ENCODE measurements around the gene CCDC169. TPM values are rescaled to one million over a fixed set of nuclear protein-coding genes. Genes with fewer than 3 reads are reported as not detected.
"Not testable (repeated sequence)": the region's sequence is repeated elsewhere in the genome, so short reads cannot be mapped to it uniquely, and the experiment has no call there.

CCDC169 gene
- total and polyA plus RNA-seq, 12 donors, result 0.15 to 5.4 (median 1.4) TPM

DNA sequence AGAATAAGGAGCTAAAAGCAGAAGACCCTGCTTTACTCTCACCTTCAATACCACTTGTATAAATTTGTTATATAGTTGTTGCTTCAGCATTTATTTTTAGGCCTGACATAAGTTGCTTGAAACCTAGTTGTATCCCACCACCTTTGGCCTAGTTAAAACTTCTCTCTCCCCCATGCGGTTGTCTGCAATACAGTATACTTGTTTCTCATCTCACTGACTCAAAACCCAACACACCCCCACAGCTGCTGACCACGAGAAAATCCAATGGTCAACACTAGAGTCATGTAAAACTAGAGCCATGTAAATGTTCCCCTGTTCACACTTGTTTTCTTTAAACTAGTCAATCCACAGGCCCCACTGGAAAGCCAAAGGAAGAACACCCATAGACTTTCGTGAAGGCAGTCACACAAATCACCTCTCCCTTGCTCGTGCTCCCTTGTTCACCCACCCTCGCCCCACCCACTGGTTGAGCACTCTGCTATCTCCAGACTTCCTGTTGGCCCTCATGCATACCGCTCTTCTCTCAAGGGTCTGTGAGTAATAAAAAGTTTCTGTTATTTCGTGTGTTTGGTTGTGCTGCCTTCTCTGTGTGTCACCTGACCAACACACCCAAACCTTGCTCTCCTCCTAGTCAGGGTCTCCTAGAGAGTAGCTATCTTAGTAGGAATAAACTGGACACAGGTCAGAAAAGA lies 12.9 kb upstream of the CCDC169 start:
- TF ChIP-seq, protein P1, sequence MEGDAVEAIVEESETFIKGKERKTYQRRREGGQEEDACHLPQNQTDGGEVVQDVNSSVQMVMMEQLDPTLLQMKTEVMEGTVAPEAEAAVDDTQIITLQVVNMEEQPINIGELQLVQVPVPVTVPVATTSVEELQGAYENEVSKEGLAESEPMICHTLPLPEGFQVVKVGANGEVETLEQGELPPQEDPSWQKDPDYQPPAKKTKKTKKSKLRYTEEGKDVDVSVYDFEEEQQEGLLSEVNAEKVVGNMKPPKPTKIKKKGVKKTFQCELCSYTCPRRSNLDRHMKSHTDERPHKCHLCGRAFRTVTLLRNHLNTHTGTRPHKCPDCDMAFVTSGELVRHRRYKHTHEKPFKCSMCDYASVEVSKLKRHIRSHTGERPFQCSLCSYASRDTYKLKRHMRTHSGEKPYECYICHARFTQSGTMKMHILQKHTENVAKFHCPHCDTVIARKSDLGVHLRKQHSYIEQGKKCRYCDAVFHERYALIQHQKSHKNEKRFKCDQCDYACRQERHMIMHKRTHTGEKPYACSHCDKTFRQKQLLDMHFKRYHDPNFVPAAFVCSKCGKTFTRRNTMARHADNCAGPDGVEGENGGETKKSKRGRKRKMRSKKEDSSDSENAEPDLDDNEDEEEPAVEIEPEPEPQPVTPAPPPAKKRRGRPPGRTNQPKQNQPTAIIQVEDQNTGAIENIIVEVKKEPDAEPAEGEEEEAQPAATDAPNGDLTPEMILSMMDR (IDR thresholded peaks at IDR 0.05), result no peak
- Histone ChIP-seq H3K36me3 (peaks cover 0 to 92% (median 23%) of the 10 kb centered on the region in 9 donors), H3K4me1 (no peaks in the 10 kb centered on the region), H3K9me3 (no peaks in the 10 kb centered on the region), H3K4me3 (no peak overlapping the region), H3K27me3 (no peaks in the 10 kb centered on the region), H3K27ac (no peak overlapping the region)
- intact Hi-C loops (cut with DNase I), result no loop called here
- whole genome bisulfite sequencing, 2 donors, result 89 to 92% methylated on average over 7 of the region's 7 CpGs
- peak in 1 of 8 donors; percentile 31 for ATAC-seq
- no peak for DNase-seq

DNA sequence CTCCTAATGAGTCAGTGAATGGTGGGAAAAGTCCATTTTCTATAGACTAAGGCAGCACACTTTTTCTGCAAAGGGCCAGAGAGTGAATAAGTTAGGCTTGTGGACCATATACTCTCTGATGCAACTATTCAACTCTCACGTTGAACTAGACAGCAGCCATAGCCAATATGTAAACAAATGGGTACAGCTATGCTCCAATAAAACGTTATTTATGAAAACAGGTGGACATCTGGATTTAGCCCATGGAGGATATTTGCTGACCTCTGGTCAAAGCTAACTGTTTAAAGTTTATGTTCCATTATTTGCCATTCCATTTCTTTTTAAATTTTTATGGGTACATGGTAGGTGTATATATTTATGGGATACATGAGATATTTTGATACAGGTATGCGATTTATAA lies 4.7 kb upstream of the CCDC169 start:
- peaks cover 0 to 60% (median 16%) of the 10 kb centered on the region in 9 donors for H3K36me3 ChIP-seq
- no peak overlapping the region for H3K27ac ChIP-seq
- ATAC-seq (no peak), DNase-seq (no peak)
- H3K4me1 ChIP-seq, result peaks cover under 1 to 11% (median 3%) of the 10 kb centered on the region in 9 donors
- no peaks in the 10 kb centered on the region for H3K9me3 ChIP-seq
- TF ChIP-seq, protein P1 (IDR thresholded peaks at IDR 0.05), result no peak
- intact Hi-C loops (cut with DNase I), result no loop called here
- no peaks in the 10 kb centered on the region for H3K27me3 ChIP-seq
- no peak overlapping the region for H3K4me3 ChIP-seq
- WGBS, 2 donors, result 86 to 87% methylated on average over 3 of the region's 3 CpGs

DNA sequence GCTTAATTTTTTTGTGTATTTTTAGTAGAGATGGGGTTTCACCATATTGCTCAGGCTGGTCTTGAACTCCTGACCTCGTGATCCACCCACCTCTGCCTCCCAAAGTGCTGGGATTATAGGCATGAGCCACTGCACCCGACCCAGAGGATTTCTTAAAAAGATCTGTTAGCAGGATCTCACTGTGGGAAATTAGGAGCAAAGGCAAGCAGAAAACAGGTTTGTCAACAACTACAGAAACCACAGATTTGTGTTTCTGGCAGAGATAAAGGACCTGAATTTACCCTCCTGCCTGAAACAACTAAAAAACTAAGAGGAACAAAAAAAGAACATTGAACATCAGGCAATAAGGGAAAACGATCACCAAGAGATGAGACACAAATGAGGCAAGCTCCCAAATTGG lies 1.9 kb upstream of the CCDC169 start:
- H3K9me3 ChIP-seq, H3K27me3 ChIP-seq, DNase-seq, ATAC-seq, H3K4me3 ChIP-seq, H3K27ac ChIP-seq: not testable (repeated sequence)
- 76 to 80% methylated on average over 3 of the region's 3 CpGs for WGBS, 2 donors
- Histone ChIP-seq H3K36me3 (peaks cover 0 to 38% (median 16%) of the 10 kb centered on the region in 9 donors), H3K4me1 (peaks cover 2 to 18% (median 9%) of the 10 kb centered on the region in 9 donors)
- intact Hi-C loops (cut with DNase I), result loop anchor here in 1 of 10 donors (10.0 kb wide), 1 partner anchor 95 kb away; no protein-coding TSS in a partner anchor

DNA sequence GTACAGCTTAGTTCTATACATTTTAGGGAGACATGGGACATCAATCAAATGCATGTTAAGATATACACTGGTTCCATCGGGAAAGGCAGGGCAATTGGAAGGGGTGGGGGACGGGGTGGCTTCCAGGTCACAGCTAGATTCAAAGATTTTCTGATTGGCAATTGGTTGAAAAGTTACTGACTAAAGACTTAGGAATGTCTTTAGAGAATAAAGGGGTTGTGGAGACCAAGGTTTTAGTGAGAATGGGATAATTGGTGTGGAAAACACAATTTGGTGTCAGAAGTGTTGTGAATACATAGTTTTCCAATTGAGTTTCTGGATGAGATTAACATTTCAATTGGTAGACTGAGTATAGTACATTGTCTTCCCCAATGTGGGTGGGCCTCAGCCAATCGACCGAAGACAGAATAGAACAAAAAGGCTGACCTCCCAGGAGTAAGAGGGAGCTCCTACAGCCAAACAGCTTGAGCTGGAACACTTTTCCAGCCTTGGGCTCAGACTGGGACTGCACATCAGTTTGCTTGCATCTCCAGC lies 988 bp upstream of the CCDC169 start:
- peaks cover 2 to 18% (median 9%) of the 10 kb centered on the region in 9 donors for H3K4me1 ChIP-seq
- H3K4me3 ChIP-seq, result peak overlapping the region in 5 of 10 donors; percentile 59 to 73 (median 67)
- WGBS, 2 donors, result 26 to 30% methylated on average over 4 of the region's 4 CpGs
- H3K27me3 ChIP-seq, result peaks cover 0 to 5% (median 0%) of the 10 kb centered on the region in 7 donors
- TF ChIP-seq, protein P1 (IDR thresholded peaks at IDR 0.05), result no peak
- H3K27ac ChIP-seq, result no peak overlapping the region
- DNase-seq (no peak), ATAC-seq (peak in 2 of 8 donors; percentile 27 to 38)
- H3K9me3 ChIP-seq, result no peaks in the 10 kb centered on the region
- intact Hi-C loops (cut with DNase I), result loop anchor here in 1 of 10 donors (10.0 kb wide), 1 partner anchor 96 kb away; no protein-coding TSS in a partner anchor
- H3K36me3 ChIP-seq, result peaks cover 0 to 29% (median 7%) of the 10 kb centered on the region in 9 donors
